ENCODE measurements around the gene KCTD13. TPM values are rescaled to one million over a fixed set of nuclear protein-coding genes. Genes with fewer than 3 reads are reported as not detected.
"Not testable (repeated sequence)": the region's sequence is repeated elsewhere in the genome, so short reads cannot be mapped to it uniquely, and the experiment has no call there.

KCTD13 gene
- total and polyA plus RNA-seq, 2 donors from 2014 or later = 9.9 to 25.8 TPM

- peak; percentile 11 for TF ChIP-seq CTCF (IDR thresholded peaks at IDR 0.05; ENCODE audit: borderline replicate concordance, extremely low read depth, insufficient read depth)
- Histone ChIP-seq H3K4me3 (ENCODE audit: low read length in 3 of 3) (peak overlapping the region; percentile 15 to 32 (median 24)), H3K36me3 (ENCODE audit: control insufficient read depth in 2 of 3, insufficient read depth in 3 of 3, low read length in 3 of 3) (no peaks in the 10 kb centered on the region), H3K27me3 (ENCODE audit: control insufficient read depth, insufficient read depth, low read length) (no peaks in the 10 kb centered on the region), H3K9me3 (ENCODE audit: control insufficient read depth in 2 of 3, insufficient read depth in 1 of 3, low read length in 3 of 3) (no peaks in the 10 kb centered on the region), H3K27ac (ENCODE audit: low read depth in 2 of 2, low read length in 2 of 2) (peak overlapping the region; percentile 85), H3K4me1 (ENCODE audit: control insufficient read depth in 2 of 3, insufficient read depth in 2 of 3, low read depth in 1 of 3, low read length in 3 of 3) (peaks cover 0 to 6% (median 3%) of the 10 kb centered on the region in 3 donors), H3K9ac (ENCODE audit: low read length in 3 of 3) (peak overlapping the region in 2 of 3 donors; percentile 31 to 46)
- FAIRE-seq (no peak), DNase-seq (peak in 4 of 5 donors; percentile 87 to 96 (median 91))
- intact Hi-C loops (cut with DNase I) = no loop called here
Observed at GRCh38 chr16:29943846-29944799, 18.1 kb upstream of the KCTD13 start.

- DNase-seq = peak in 1 of 5 donors; percentile 19
- intact Hi-C loops (cut with DNase I) = no loop called here
- Histone ChIP-seq H3K27ac (ENCODE audit: low read depth in 2 of 2, low read length in 2 of 2) (no peak overlapping the region), H3K9ac (ENCODE audit: low read length in 3 of 3) (no peak overlapping the region), H3K9me3 (ENCODE audit: control insufficient read depth in 2 of 3, insufficient read depth in 1 of 3, low read length in 3 of 3) (no peaks in the 10 kb centered on the region), H3K4me3 (ENCODE audit: low read length in 3 of 3) (no peak overlapping the region), H3K27me3 (ENCODE audit: control insufficient read depth, insufficient read depth, low read length) (no peaks in the 10 kb centered on the region), H3K36me3 (ENCODE audit: control insufficient read depth in 2 of 3, insufficient read depth in 3 of 3, low read length in 3 of 3) (no peaks in the 10 kb centered on the region), H3K4me1 (ENCODE audit: control insufficient read depth in 2 of 3, insufficient read depth in 2 of 3, low read depth in 1 of 3, low read length in 3 of 3) (peaks cover 0 to 6% (median 3%) of the 10 kb centered on the region in 3 donors)
- no peak for FAIRE-seq
- no peak for TF ChIP-seq CTCF (IDR thresholded peaks at IDR 0.05; ENCODE audit: borderline replicate concordance, extremely low read depth, insufficient read depth)
Observed at GRCh38 chr16:29940656-29941055, 14.6 kb upstream of the KCTD13 start.

GRCh38 chr16:29931750-29932149, 5.7 kb upstream of the KCTD13 start:
- DNase-seq; H3K9ac ChIP-seq (ENCODE audit: low read length in 3 of 3); H3K9me3 ChIP-seq (ENCODE audit: control insufficient read depth in 2 of 3, insufficient read depth in 1 of 3, low read length in 3 of 3); H3K4me3 ChIP-seq (ENCODE audit: low read length in 3 of 3); H3K27me3 ChIP-seq (ENCODE audit: control insufficient read depth, insufficient read depth, low read length); H3K4me1 ChIP-seq (ENCODE audit: control insufficient read depth in 2 of 3, insufficient read depth in 2 of 3, low read depth in 1 of 3, low read length in 3 of 3); FAIRE-seq; intact Hi-C loops (cut with DNase I); H3K36me3 ChIP-seq (ENCODE audit: control insufficient read depth in 2 of 3, insufficient read depth in 3 of 3, low read length in 3 of 3); H3K27ac ChIP-seq (ENCODE audit: low read depth in 2 of 2, low read length in 2 of 2): not testable (repeated sequence)
